SU-DHL-6 (cell line): ENCODE results near the gene NDNF.

Experiments
- CTCF ChIP-seq: fragments of 200-600 bp; sonication (generic); IDR thresholded peaks from one replicate; pipeline ENCODE4 v1.5.1; 2017; ENCODE audit warnings: antibody characterized with exemption, mild to moderate bottlenecking, low read length, moderate library complexity; ENCODE audit not compliant: insufficient read depth, poor library complexity, severe bottlenecking
- EZH2phosphoT487 ChIP-seq: fragments of 200-600 bp; sonication (generic), shearing (Covaris generic); conservative IDR thresholded peaks from 2 replicates; pipeline ENCODE4 v1.6.1; 2018; ENCODE audit warnings: mild to moderate bottlenecking, antibody characterized with exemption, low read length, moderate library complexity, mixed read lengths

GRCh38 chr4:121096629-121097028 lies 24.3 kb upstream of the NDNF start:
- TF ChIP-seq CTCF (no peak), EZH2phosphoT487 (no peak)
